OCI-LY7 (cell line): ENCODE data around the gene RNF157. TPM values are rescaled to one million over a fixed set of nuclear protein-coding genes. Genes with fewer than 3 reads are reported as not detected.

ENCODE experiments used
- BruUV-seq: library from RNA; stranded (reverse); fragments of 400-500 nt; replicated peaks from 2 replicates; lab custom pipeline; 2021; lab: Mats Ljungman, UMichigan
- CTCF ChIA-PET: fragments of 300-600 bp; sonication (Branson Sonifier 250); formaldehyde crosslinking; loops from one replicate; lab custom pipeline; 2022; ENCODE audit warnings: antibody characterized with exemption; ENCODE audit not compliant: unreplicated experiment; lab: Charles Lee
- POLR2A ChIA-PET: fragments of 300-600 bp; sonication (Branson Sonifier 250); formaldehyde crosslinking; loops from one replicate; lab custom pipeline; 2022; ENCODE audit warnings: antibody characterized with exemption; lab: Charles Lee
- DNase-seq: peaks from one replicate; pipeline ENCODE4 v3.0.0-alpha.2; 2015; ENCODE audit warnings: low spot score
- H2AFZ ChIP-seq: fragments of 200-600 bp; sonication (generic), shearing (Covaris generic); 2 replicates; pipeline ENCODE4 v1.6.1; 2014; ENCODE audit warnings: mild to moderate bottlenecking, antibody characterized with exemption, low read length, moderate library complexity
- H3K27ac ChIP-seq: fragments of 200-600 bp; sonication (generic); 2 replicates; pipeline ENCODE4 v1.5.1; 2014; ENCODE audit warnings: mixed run types, low read depth, mild to moderate bottlenecking, moderate library complexity, low read length, inconsistent platforms; ENCODE audit not compliant: poor library complexity, severe bottlenecking
- H3K36me3 ChIP-seq: fragments of 200-600 bp; sonication (generic); 2 replicates; pipeline ENCODE4 v1.6.1; 2014; ENCODE audit warnings: mild to moderate bottlenecking, antibody characterized with exemption, low read length, moderate library complexity, mixed read lengths; ENCODE audit not compliant: insufficient read depth
- H3K4me1 ChIP-seq: fragments of 200-600 bp; sonication (generic); 2 replicates; pipeline ENCODE4 v1.5.1; 2014; ENCODE audit warnings: mild to moderate bottlenecking, low read length; ENCODE audit not compliant: insufficient read depth, poor library complexity, severe bottlenecking
- H3K4me2 ChIP-seq: fragments of 200-600 bp; sonication (generic); 2 replicates; pipeline ENCODE4 v1.6.1; 2014; ENCODE audit warnings: mild to moderate bottlenecking, low read length
- H3K4me3 ChIP-seq: fragments of 200-600 bp; sonication (generic); 2 replicates; pipeline ENCODE4 v1.5.1; 2014; ENCODE audit warnings: mild to moderate bottlenecking, low read depth, low read length; ENCODE audit not compliant: poor library complexity, severe bottlenecking
- H3K79me2 ChIP-seq: fragments of 200-600 bp; sonication (generic); 2 replicates; pipeline ENCODE4 v1.6.1; 2016; ENCODE audit warnings: low read depth, mild to moderate bottlenecking, low read length, moderate library complexity, mixed read lengths; ENCODE audit not compliant: insufficient read depth
- H3K9me2 ChIP-seq: fragments of 200-600 bp; sonication (generic); 2 replicates; pipeline ENCODE4 v1.6.1; 2016; ENCODE audit warnings: mild to moderate bottlenecking, low read length, mixed read lengths; ENCODE audit not compliant: insufficient read depth
- H3K9me3 ChIP-seq: fragments of 200-600 bp; sonication (generic); 2 replicates; pipeline ENCODE4 v1.6.1; 2014; ENCODE audit warnings: mild to moderate bottlenecking, mixed run types, low read length, mixed read lengths
- H4K20me1 ChIP-seq: fragments of 200-600 bp; sonication (generic); 2 replicates; pipeline ENCODE4 v1.6.1; 2014; ENCODE audit warnings: mild to moderate bottlenecking, antibody characterized with exemption, low read length, moderate library complexity, mixed read lengths; ENCODE audit not compliant: insufficient read depth
- EZH2phosphoT487 ChIP-seq: fragments of 200-600 bp; sonication (generic); IDR thresholded peaks from 2 replicates; pipeline ENCODE4 v1.6.1; 2018; ENCODE audit warnings: low read depth, borderline replicate concordance, mild to moderate bottlenecking, mixed run types, antibody characterized with exemption, low read length, moderate library complexity, mixed read lengths
- intact Hi-C: fragments of 100-400 bp; cut with micrococcal nuclease; formaldehyde crosslinking; loops from one replicate; pipeline ENCODE4 v1.10.0; 2022; ENCODE audit not compliant: unreplicated experiment
- total RNA-seq, 2 experiments: library from RNA; depleted of rRNA in 1 of 2; stranded (reverse); fragments of >200 nt in 1 of 2; shearing (Covaris generic) in 1 of 2; gene quantifications; 2 replicates each; pipeline ENCODE4 v1.2.3, GENCODE V29; 2014 to 2022
- TF ChIP-seq, protein P1 (sequence below): fragments of 200-600 bp; sonication (generic); conservative IDR thresholded peaks from 2 replicates; pipeline ENCODE4 v1.5.1; 2014; ENCODE audit warnings: mild to moderate bottlenecking, antibody characterized with exemption, low read length, moderate library complexity, mixed read lengths

RNF157 gene
- total RNA-seq, 2 experiments from 2014 or later: 0.28 to 1.3 TPM

DNA sequence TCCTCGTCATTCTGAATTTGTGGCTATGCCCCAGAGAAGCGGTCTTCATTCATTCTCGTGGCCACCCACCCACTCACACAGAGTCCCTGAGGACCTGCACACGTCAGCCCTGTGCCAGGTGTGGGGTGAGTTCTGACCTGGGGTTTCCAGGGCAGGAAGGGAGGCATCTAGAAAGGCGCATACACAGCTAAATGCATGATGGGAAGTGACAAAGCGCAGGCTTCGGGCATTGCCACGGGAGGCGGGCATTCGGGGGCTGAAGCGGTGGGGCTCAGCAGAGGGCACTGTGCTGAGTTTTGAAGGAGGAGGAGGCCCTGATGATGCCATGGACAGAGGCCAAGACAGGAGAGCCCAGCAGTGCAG, 35.8 kb upstream of the RNF157 start:
- Histone ChIP-seq H3K79me2 (no peaks in the 10 kb centered on the region), H3K36me3 (no peaks in the 10 kb centered on the region; the same call in 1 of the 2 replicates), H4K20me1 (no peaks in the 10 kb centered on the region), H3K27ac (no peak overlapping the region), H3K9me2 (no peaks in the 10 kb centered on the region), H3K4me2 (no peak overlapping the region), H2AFZ (no peak overlapping the region), H3K4me3 (no peak overlapping the region), H3K4me1 (peaks cover 43% of the 10 kb centered on the region), H3K9me3 (no peaks in the 10 kb centered on the region)
- TF ChIP-seq EZH2phosphoT487: no peak
- TF ChIP-seq, protein P1, sequence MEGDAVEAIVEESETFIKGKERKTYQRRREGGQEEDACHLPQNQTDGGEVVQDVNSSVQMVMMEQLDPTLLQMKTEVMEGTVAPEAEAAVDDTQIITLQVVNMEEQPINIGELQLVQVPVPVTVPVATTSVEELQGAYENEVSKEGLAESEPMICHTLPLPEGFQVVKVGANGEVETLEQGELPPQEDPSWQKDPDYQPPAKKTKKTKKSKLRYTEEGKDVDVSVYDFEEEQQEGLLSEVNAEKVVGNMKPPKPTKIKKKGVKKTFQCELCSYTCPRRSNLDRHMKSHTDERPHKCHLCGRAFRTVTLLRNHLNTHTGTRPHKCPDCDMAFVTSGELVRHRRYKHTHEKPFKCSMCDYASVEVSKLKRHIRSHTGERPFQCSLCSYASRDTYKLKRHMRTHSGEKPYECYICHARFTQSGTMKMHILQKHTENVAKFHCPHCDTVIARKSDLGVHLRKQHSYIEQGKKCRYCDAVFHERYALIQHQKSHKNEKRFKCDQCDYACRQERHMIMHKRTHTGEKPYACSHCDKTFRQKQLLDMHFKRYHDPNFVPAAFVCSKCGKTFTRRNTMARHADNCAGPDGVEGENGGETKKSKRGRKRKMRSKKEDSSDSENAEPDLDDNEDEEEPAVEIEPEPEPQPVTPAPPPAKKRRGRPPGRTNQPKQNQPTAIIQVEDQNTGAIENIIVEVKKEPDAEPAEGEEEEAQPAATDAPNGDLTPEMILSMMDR: peak; percentile 35; the same call in 1 of the 2 replicates
- no TSS peak for BruUV-seq
- no peak for DNase-seq
- intact Hi-C loops: loop anchor here (5.0 kb wide), 1 partner anchor 264 kb away; no protein-coding TSS in a partner anchor
- POLR2A ChIA-PET: interaction anchor here (7.6 kb wide), 1 partner anchor 14 kb away, joined by 72 read pairs; the partner anchor contains the start of gene UBALD2
- CTCF ChIA-PET: interaction anchor here (0.6 to 0.8 kb wide), 2 partner anchors 94 to 96 kb away, joined by 3 read pairs; no protein-coding TSS in a partner anchor

DNA sequence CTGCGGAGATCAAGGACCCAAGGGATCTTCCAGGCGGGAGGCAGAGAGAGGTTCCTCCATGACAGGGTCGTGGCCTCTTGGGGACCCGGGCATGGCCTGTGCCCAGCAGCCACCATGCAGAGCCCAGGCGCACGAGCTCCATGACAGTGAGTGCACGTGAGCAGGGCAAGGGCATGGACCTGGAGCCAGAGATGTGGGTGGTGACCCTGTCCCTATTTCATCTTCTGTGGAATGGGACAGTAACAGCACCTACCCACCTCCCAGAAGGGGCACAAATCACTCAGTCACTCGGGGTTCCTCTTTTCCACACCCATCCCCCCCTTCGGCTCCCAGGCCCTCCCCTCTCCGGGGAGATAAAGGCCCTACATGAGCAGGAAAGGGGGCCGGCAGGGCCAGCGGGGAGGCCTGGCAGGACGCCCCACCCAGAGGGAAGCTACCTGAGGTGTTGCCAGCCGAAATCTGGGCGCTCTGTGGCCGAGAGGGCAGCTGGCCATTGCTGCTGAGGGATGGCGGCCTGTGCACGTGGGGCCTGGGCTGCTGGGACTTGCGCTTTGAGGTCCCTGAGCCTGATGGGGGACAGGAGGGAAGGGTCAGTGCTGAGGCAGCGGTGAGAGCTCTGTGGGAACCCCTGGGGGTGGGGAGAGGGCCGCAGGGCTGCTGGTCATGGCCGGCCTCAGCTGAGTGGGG, 35.2 kb upstream of the RNF157 start:
- intact Hi-C loops: loop anchor here (5.0 kb wide), 1 partner anchor 263 kb away; no protein-coding TSS in a partner anchor

More for the DNA sequence above, 35.2 kb upstream of the RNF157 start:
- ChIA-PET CTCF (interaction anchor here (0.5 to 1.3 kb wide), 5 partner anchors 20 to 250 kb away, joined by 3 to 4 read pairs (median 3); no protein-coding TSS in a partner anchor), POLR2A (interaction anchor here (0.8 to 7.6 kb wide), 4 partner anchors 11 to 148 kb away, joined by 3 to 72 read pairs (median 5); partner anchors contain the start of gene UBALD2)
- DNase-seq: no peak
- no peak overlapping the region for H3K4me2 ChIP-seq
- no peak overlapping the region for H2AFZ ChIP-seq
- no peak overlapping the region for H3K4me3 ChIP-seq
- peaks cover 4% of the 10 kb centered on the region; the same call in 1 of the 2 replicates for H3K36me3 ChIP-seq
- no TSS peak for BruUV-seq
- TF ChIP-seq, protein P1: no peak
- no peak for TF ChIP-seq EZH2phosphoT487
- no peaks in the 10 kb centered on the region for H3K9me2 ChIP-seq
- H3K9me3 ChIP-seq: no peaks in the 10 kb centered on the region
- no peak overlapping the region for H3K27ac ChIP-seq
- peaks cover 48% of the 10 kb centered on the region for H3K4me1 ChIP-seq
- no peaks in the 10 kb centered on the region for H4K20me1 ChIP-seq
- H3K79me2 ChIP-seq: no peaks in the 10 kb centered on the region
